ENCODE data around the gene TBC1D9B. TPM values are rescaled to one million over a fixed set of nuclear protein-coding genes. Genes with fewer than 3 reads are reported as not detected.

TBC1D9B gene
- total RNA-seq, 4 donors from 2014 or later: 58.8 to 2,513 (median 108) TPM

GRCh38 chr5:179829732-179830435 is 77.8 kb downstream of the TBC1D9B start:
- no peak for DNase-seq
- intact Hi-C loops (cut with DNase I; ENCODE audit: low total_unique reads): no loop called here
- no peaks in the 10 kb centered on the region for H3K36me3 ChIP-seq
- TF ChIP-seq POLR2A (IDR thresholded peaks at IDR 0.05) (no peak), CTCF (IDR thresholded peaks at IDR 0.05) (no peak)
- no peaks in the 10 kb centered on the region for H3K9me3 ChIP-seq
- no peak overlapping the region for H3K4me3 ChIP-seq
- no peaks in the 10 kb centered on the region for H3K4me1 ChIP-seq
- no peak overlapping the region for H3K27ac ChIP-seq
- no peaks in the 10 kb centered on the region for H3K27me3 ChIP-seq

GRCh38 chr5:179828756-179829421 is 78.8 kb downstream of the TBC1D9B start:
- TF ChIP-seq POLR2A (IDR thresholded peaks at IDR 0.05): no peak
- TF ChIP-seq CTCF (IDR thresholded peaks at IDR 0.05): no peak
- Histone ChIP-seq H3K36me3 (no peaks in the 10 kb centered on the region), H3K4me1 (peaks cover 0 to 8% of the 10 kb centered on the region in 2 donors), H3K4me3 (no peak overlapping the region), H3K27me3 (no peaks in the 10 kb centered on the region), H3K9me3 (no peaks in the 10 kb centered on the region), H3K27ac (peak overlapping the region in 1 of 2 donors; percentile 69)
- intact Hi-C loops (cut with DNase I; ENCODE audit: low total_unique reads): no loop called here
- no peak for DNase-seq

GRCh38 chr5:179827680-179828079 is 80.0 kb downstream of the TBC1D9B start:
- intact Hi-C loops (cut with DNase I; ENCODE audit: low total_unique reads): no loop called here
- no peak for TF ChIP-seq POLR2A (IDR thresholded peaks at IDR 0.05)
- TF ChIP-seq CTCF (IDR thresholded peaks at IDR 0.05): no peak
- H3K4me1 ChIP-seq: peaks cover 4 to 14% of the 10 kb centered on the region in 2 donors
- H3K4me3 ChIP-seq: no peak overlapping the region
- H3K27ac ChIP-seq: peak overlapping the region; percentile 37 to 69
- peak in 1 of 2 donors; percentile 52 for DNase-seq
- no peaks in the 10 kb centered on the region for H3K27me3 ChIP-seq
- H3K36me3 ChIP-seq: no peaks in the 10 kb centered on the region
- no peaks in the 10 kb centered on the region for H3K9me3 ChIP-seq

GRCh38 chr5:179825655-179826182 is 82.0 kb downstream of the TBC1D9B start:
- no peak for DNase-seq
- Histone ChIP-seq H3K36me3 (no peaks in the 10 kb centered on the region), H3K9me3 (no peaks in the 10 kb centered on the region), H3K27me3 (no peaks in the 10 kb centered on the region), H3K27ac (no peak overlapping the region), H3K4me3 (no peak overlapping the region), H3K4me1 (peaks cover 13 to 14% of the 10 kb centered on the region in 2 donors)
- intact Hi-C loops (cut with DNase I; ENCODE audit: low total_unique reads): no loop called here
- no peak for TF ChIP-seq POLR2A (IDR thresholded peaks at IDR 0.05)

- H3K27ac ChIP-seq: no peak overlapping the region
- H3K27me3 ChIP-seq: no peaks in the 10 kb centered on the region
- TF ChIP-seq POLR2A (IDR thresholded peaks at IDR 0.05) (no peak), CTCF (IDR thresholded peaks at IDR 0.05) (no peak)
- H3K36me3 ChIP-seq: no peaks in the 10 kb centered on the region
- peaks cover 13 to 14% of the 10 kb centered on the region in 2 donors for H3K4me1 ChIP-seq
- H3K4me3 ChIP-seq: no peak overlapping the region
- no peak for DNase-seq
- no peaks in the 10 kb centered on the region for H3K9me3 ChIP-seq
- intact Hi-C loops (cut with DNase I; ENCODE audit: low total_unique reads): no loop called here
Measured at GRCh38 chr5:179824745-179825112, 83.0 kb downstream of the TBC1D9B start.

Measured in uterus (tissue), 4 donors.